CD4-positive, alpha-beta T cell treated with Interferon alpha-2 for 1 hour (primary cell): ENCODE data around the gene CRELD1.
"Not testable (repeated sequence)": the region's sequence is repeated elsewhere in the genome, so short reads cannot be mapped to it uniquely, and the experiment has no call there.

Experiments
- DNase-seq, 2 donors: peaks; one replicate each; pipeline ENCODE4 v3.0.0-alpha.2; 2020 to 2022

The CRELD1 gene

GRCh38 chr3:9937486-9938238 lies 4.0 kb downstream of the CRELD1 start:
- DNase-seq, result no peak

- no peak for DNase-seq
These were observed 5.3 kb downstream of the CRELD1 start for GRCh38 chr3:9938966-9939365.

- DNase-seq, result not testable (repeated sequence)
These were observed 6.3 kb downstream of the CRELD1 start for GRCh38 chr3:9939906-9940305.

- no peak for DNase-seq
These were observed 7.1 kb downstream of the CRELD1 start for GRCh38 chr3:9940746-9941145.

GRCh38 chr3:9942164-9942563 lies 8.5 kb downstream of the CRELD1 start:
- no peak for DNase-seq

GRCh38 chr3:9942934-9943690 lies 9.5 kb downstream of the CRELD1 start:
- no peak for DNase-seq

- no peak for DNase-seq
These were observed 10.6 kb downstream of the CRELD1 start for GRCh38 chr3:9944271-9944670.

GRCh38 chr3:9945358-9945757 lies 11.7 kb downstream of the CRELD1 start:
- DNase-seq, result no peak

- DNase-seq, result peak; percentile 88 to 89
These were observed 12.7 kb downstream of the CRELD1 start for GRCh38 chr3:9946112-9947024.

- DNase-seq, result no peak
These were observed 13.7 kb downstream of the CRELD1 start for GRCh38 chr3:9947025-9947995.

GRCh38 chr3:9948586-9948985 lies 15.0 kb downstream of the CRELD1 start:
- DNase-seq, result no peak

GRCh38 chr3:9949115-9949514 lies 15.5 kb downstream of the CRELD1 start:
- DNase-seq, result no peak

GRCh38 chr3:9949626-9950025 lies 16.0 kb downstream of the CRELD1 start:
- DNase-seq, result no peak

GRCh38 chr3:9951126-9951525 lies 17.5 kb downstream of the CRELD1 start:
- no peak for DNase-seq

GRCh38 chr3:9951598-9951961 lies 17.9 kb downstream of the CRELD1 start:
- no peak for DNase-seq

- DNase-seq, result peak; percentile 37 to 64
These were observed 18.6 kb downstream of the CRELD1 start, which contains the start of gene PRRT3 for GRCh38 chr3:9951962-9952805. Gene PRRT3 (minus strand): TSS chr3:9952408. CDS start chr3:9950115, 2,293 bp downstream.

GRCh38 chr3:9955067-9955502 lies 21.5 kb downstream of the CRELD1 start:
- no peak for DNase-seq

- no peak for DNase-seq
These were observed 22.1 kb downstream of the CRELD1 start for GRCh38 chr3:9955611-9956352.

- no peak for DNase-seq
These were observed 23.6 kb downstream of the CRELD1 start for GRCh38 chr3:9957214-9957613.

- no peak for DNase-seq
These were observed 31.7 kb downstream of the CRELD1 start for GRCh38 chr3:9965200-9965875.
